NCI-H1436 (cell line): ENCODE data around the gene DROSHA.
"Not testable (repeated sequence)": the region's sequence is repeated elsewhere in the genome, so short reads cannot be mapped to it uniquely, and the experiment has no call there.

Source experiments
- DNase-seq: peaks from one replicate; lab custom pipeline; 2025; lab: John Stamatoyannopoulos, UW

The DROSHA gene

GRCh38 chr5:31415009-31415923, 116.6 kb downstream of the DROSHA start:
- DNase-seq: peak; percentile 4

- no peak for DNase-seq
Measured at GRCh38 chr5:31413030-31413812, 118.7 kb downstream of the DROSHA start.

GRCh38 chr5:31412324-31412723, 119.6 kb downstream of the DROSHA start:
- no peak for DNase-seq

DNA sequence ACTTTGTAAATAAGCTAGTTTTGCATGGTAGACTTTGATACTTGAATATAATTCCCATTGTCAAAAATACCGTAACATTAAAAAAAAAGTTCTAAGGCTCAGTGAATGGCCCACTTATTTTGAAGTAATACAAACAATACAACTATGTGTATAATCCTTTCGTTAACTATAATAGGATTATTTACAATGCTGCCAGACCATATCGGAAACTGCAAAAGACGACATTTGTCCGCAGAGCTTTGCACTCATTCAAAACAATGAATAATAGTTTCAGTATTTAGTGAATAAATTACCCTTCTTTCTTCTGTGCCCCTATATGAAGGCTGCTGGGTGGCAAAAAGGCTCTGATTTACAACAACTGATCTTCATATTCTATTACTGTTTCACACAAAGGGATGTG, 121.8 kb downstream of the DROSHA start:
- DNase-seq: no peak

DNA sequence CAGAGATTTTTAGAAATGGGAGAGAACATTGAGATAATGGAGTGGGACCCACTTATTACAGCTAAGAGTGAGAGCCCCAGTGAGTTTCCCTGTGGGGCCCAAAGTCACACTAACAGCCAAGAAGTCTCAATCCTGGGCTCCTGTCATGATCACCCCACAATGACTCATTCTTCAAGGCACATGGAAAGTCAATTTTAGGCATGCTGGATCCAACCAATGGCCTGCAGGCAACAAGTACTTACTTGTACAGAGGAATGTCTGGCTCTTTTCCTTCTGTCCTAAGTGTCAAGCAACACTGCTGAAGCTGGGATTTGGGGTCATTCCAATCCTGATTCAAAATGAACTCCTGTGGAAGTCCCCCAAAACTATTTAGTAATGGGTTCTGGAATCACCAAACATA, 123.1 kb downstream of the DROSHA start:
- DNase-seq: no peak

GRCh38 chr5:31407921-31408693, 123.8 kb downstream of the DROSHA start:
- DNase-seq: no peak

DNA sequence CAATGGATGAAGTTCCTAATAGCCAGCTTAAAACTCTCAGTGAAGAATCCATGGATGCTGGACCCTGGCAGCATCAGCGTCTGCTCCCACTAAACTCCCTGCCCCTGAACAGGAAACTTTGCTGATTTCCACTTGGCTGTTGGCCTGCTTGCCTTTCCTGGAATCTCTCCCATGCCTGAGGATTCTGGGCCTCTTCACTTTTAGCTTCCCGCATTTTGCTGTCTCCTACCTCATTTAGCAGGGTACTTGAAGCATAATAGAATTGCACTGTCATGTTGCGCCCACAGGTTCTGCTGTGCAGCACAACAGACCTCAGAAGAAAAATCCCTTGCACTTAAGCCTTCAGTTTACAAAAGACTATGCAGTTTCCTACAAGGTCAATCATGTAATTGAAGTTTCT, 127.6 kb downstream of the DROSHA start:
- DNase-seq: no peak

GRCh38 chr5:31401691-31402090, 130.2 kb downstream of the DROSHA start:
- DNase-seq: no peak

DNA sequence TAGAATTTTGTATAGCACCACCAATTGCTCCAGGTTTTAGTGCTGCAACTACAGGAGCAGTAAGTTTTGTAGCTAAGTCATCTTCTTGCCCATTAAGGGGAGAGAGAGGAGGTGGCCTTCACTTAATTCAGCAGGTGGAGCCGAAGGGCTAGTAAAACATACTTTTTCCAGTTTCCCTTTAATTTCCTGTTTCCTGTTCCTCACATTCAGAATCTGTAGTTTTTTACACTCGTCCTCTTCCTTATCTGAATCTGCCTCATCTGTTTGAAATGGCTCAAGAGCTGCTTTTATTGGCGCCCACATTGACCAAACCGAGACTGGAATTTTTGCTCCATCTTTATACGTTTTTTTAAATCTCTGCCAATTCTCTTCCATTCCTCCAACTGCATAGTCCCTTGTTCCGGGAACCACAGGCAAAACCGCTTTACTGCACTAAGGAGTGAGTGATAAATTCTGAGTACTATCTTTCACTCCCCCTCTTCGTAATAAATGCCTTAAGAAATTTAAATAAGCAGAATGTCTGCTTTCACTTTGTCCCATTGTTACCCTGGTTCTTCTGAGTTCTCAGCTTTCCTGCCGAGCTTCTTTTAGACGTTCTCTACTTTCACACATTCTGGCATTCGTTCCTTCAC, 133.9 kb downstream of the DROSHA start:
- DNase-seq: no peak

- no peak for DNase-seq
Measured at GRCh38 chr5:31396611-31397295, 135.1 kb downstream of the DROSHA start.

GRCh38 chr5:31395450-31396045, 136.3 kb downstream of the DROSHA start:
- not testable (repeated sequence) for DNase-seq

GRCh38 chr5:31393126-31393525, 138.8 kb downstream of the DROSHA start:
- DNase-seq: no peak

DNA sequence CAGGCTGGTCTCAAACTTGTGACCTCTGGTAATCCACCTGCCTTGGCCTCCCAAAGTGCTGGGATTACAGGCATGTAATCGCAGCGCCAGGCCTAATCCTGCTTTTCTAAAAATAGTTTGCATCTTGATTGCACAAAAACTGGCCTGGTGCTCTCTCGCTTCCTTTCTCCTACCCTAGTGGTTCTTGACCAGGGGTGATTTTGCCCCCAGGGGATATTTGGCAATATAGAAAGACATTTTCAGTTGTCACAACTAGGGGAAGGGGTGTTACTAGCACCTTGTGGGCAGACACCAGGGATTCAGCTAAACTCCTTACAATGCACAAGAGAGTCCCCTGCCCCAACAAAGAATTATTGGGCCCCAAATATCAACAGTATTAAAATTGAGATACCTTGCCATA, 139.8 kb downstream of the DROSHA start:
- DNase-seq: no peak

DNA sequence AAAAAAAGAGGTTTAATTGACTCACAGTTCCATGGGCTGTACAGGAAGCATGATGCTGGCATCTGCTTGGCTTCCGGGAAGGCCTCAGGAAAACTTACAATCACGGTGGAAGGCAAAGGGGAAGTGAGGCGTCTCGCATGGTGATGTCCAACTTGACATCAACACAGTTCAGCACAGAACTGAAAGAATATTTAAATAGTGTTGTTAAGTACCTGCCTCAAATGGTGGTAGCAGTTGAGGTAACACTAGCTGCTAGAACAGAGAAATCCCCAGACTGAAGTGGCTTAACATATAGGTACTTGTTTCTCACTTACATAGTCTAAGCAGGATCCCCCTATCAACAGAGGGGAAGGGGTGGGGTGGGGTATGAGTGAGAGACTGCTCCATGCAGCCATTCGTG, 141.6 kb downstream of the DROSHA start:
- no peak for DNase-seq

DNA sequence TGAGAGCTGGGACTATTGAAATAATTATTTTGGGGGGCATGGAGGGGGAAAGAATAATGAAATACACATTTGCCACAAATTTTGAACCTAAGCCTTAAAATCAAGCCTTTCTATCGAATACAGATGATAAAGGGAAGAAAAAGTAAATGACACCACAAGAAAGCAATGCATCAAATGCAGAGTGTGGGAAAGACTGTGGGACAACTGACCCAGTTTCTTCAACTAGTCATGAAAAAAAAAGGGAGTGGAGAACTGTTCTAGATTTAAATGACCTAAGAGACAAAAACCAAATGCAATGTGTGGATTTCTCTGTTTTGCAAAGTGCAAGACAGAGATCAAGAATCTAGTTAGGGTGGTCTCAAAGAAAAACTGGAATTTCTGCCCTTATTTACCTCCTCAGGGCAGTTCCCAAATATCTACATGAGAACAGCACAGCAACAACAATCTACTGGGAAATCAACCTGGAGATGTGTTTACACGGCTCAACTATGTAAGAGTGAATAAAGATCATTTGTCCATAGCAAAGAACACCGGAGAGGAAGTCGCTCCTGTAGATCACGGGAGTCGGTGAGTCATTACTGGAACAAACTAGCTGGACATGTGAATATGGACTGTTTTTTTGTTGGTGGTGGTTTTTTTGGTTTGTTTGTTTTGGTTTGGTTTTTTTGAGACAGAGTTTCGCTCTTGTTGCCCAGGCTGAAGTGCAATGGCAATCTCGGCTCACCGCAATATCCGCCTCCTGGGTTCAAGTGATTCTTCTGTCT, 145.9 kb downstream of the DROSHA start:
- DNase-seq: no peak

- no peak for DNase-seq
Measured at GRCh38 chr5:31383734-31384133, 148.2 kb downstream of the DROSHA start.

DNA sequence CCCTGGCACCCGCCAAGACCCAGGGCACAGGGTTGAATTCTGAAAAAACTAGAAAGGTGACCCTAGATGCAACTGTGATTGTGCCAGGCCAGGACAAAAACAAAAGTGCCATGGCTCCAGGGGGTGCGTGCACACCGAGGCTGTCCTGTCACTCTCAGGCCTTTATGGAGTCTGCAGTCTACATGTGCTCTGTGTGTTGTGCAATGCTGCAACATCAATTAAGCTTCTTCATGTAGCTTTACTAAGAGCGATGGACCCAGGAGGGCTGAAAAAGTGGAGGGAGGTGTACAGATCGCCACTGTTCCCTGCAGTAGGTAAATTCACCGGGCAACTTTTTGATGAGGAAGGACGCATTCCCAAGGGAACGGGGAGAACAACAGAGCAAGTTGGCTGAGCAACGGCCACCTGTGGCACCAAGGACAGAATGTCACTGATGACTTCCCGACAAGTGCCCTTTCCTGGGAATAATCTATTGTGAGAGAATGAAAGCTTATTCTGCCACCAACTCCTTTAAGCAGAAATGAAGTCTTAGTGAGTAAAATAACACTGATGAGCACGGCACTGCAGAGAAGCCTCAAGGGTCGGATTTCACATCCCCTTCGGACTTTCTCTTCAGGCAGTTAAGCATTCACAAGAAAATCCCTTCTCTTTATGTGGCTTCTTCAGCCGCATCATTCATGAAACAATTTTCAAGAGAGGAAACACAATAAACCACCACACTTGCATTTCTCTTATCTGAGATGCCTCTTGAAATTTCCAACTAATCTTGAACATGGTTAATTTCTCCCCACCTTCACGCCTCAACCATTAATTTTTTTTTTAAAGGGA, 149.6 kb downstream of the DROSHA start:
- no peak for DNase-seq

GRCh38 chr5:31381299-31381698, 150.6 kb downstream of the DROSHA start:
- no peak for DNase-seq

GRCh38 chr5:31380049-31380448, 151.8 kb downstream of the DROSHA start:
- DNase-seq: no peak
